DND-41 (cell line): Measurements from ENCODE around the gene PTCHD1.

Experiments used
- ATAC-seq: fragments of 200-7000 bp; cut with Tn5 transposase; 3 replicates; pipeline ENCODE4 v1.9.1; 2021; ENCODE audit warnings: low read depth; ENCODE audit not compliant: insufficient read depth
- DNase-seq: peaks from one replicate; pipeline ENCODE4 v3.0.0-alpha.2; 2020
- H2AFZ ChIP-seq: 2 replicates; pipeline ENCODE4 v1.6.0; 2012; ENCODE audit warnings: low read depth, low read length
- H3K27ac ChIP-seq: 2 replicates; pipeline ENCODE4 v1.5.1; 2012; ENCODE audit warnings: low read length, inconsistent platforms
- H3K27me3 ChIP-seq: fragments of 200-600 bp; sonication (generic); 2 replicates; pipeline ENCODE4 v1.6.0; 2012; ENCODE audit warnings: low read length, mild to moderate bottlenecking, inconsistent platforms; ENCODE audit not compliant: insufficient read depth, poor library complexity
- H3K36me3 ChIP-seq: 2 replicates; pipeline ENCODE4 v1.5.1; 2012; ENCODE audit warnings: low read length, inconsistent platforms; ENCODE audit not compliant: insufficient read depth
- H3K4me1 ChIP-seq: 2 replicates; pipeline ENCODE4 v1.5.1; 2012; ENCODE audit warnings: mild to moderate bottlenecking, low read length; ENCODE audit not compliant: insufficient read depth
- H3K4me2 ChIP-seq: 2 replicates; pipeline ENCODE4 v1.6.0; 2012; ENCODE audit warnings: mild to moderate bottlenecking, moderate library complexity, low read length, inconsistent platforms; ENCODE audit not compliant: insufficient read depth
- H3K4me3 ChIP-seq, 2 experiments: fragments of 200-600 bp in 1 of 2; shearing (Covaris generic) in 1 of 2; 2 replicates each; pipeline ENCODE4 v1.5.1; 2012 to 2016; ENCODE audit warnings: inconsistent platforms in 2 of 2, low read length in 2 of 2, mild to moderate bottlenecking in 2 of 2, low read depth in 1 of 2, moderate library complexity in 1 of 2
- H3K79me2 ChIP-seq: 2 replicates; pipeline ENCODE4 v1.6.0; 2012; ENCODE audit warnings: low read length, inconsistent platforms; ENCODE audit not compliant: insufficient read depth
- H3K9ac ChIP-seq: 2 replicates; pipeline ENCODE4 v1.6.0; 2012; ENCODE audit warnings: low read depth, mild to moderate bottlenecking, inconsistent platforms, low read length, moderate library complexity
- H3K9me3 ChIP-seq: 2 replicates; pipeline ENCODE4 v1.5.1; 2012; ENCODE audit warnings: low read length, moderate library complexity, mild to moderate bottlenecking, inconsistent platforms; ENCODE audit not compliant: insufficient read depth, severe bottlenecking
- H4K20me1 ChIP-seq: 2 replicates; pipeline ENCODE4 v1.6.0; 2012; ENCODE audit warnings: low read length; ENCODE audit not compliant: insufficient read depth
- CTCF ChIP-seq: IDR thresholded peaks from 2 replicates; pipeline ENCODE4 v1.5.1; 2012; ENCODE audit warnings: borderline replicate concordance, low read length, moderate library complexity, mild to moderate bottlenecking; ENCODE audit not compliant: poor library complexity, severe bottlenecking; ENCODE audit errors: extremely low read depth
- EZH2 ChIP-seq: IDR thresholded peaks from 3 replicates; pipeline ENCODE4 v1.6.1; 2012; ENCODE audit warnings: borderline replicate concordance, low read depth, mild to moderate bottlenecking, moderate library complexity, low read length, inconsistent platforms; ENCODE audit not compliant: severe bottlenecking

The PTCHD1 gene

GRCh38 chrX:23369027-23369426, 34.4 kb downstream of the PTCHD1 start:
- ATAC-seq (no peak), DNase-seq (no peak)
- H3K79me2 ChIP-seq, result no peaks in the 10 kb centered on the region
- H3K4me3 ChIP-seq, result no peak overlapping the region
- no peaks in the 10 kb centered on the region for H3K9me3 ChIP-seq
- no peaks in the 10 kb centered on the region for H3K4me1 ChIP-seq
- no peaks in the 10 kb centered on the region for H4K20me1 ChIP-seq
- no peaks in the 10 kb centered on the region for H3K36me3 ChIP-seq
- TF ChIP-seq CTCF, result no peak
- TF ChIP-seq EZH2, result no peak
- no peak overlapping the region for H2AFZ ChIP-seq
- H3K9ac ChIP-seq, result no peak overlapping the region
- H3K27ac ChIP-seq, result no peak overlapping the region
- peaks cover 5% of the 10 kb centered on the region for H3K27me3 ChIP-seq
- no peak overlapping the region for H3K4me2 ChIP-seq

GRCh38 chrX:23372220-23372902, 37.7 kb downstream of the PTCHD1 start:
- H4K20me1 ChIP-seq, result no peaks in the 10 kb centered on the region
- no peaks in the 10 kb centered on the region for H3K9me3 ChIP-seq
- H3K9ac ChIP-seq, result no peak overlapping the region
- no peak for DNase-seq
- H3K79me2 ChIP-seq, result no peaks in the 10 kb centered on the region
- H3K4me3 ChIP-seq, result no peak overlapping the region
- ATAC-seq, result no peak
- H3K27me3 ChIP-seq, result peaks cover 5% of the 10 kb centered on the region
- H3K36me3 ChIP-seq, result no peaks in the 10 kb centered on the region
- no peak overlapping the region for H2AFZ ChIP-seq
- H3K4me1 ChIP-seq, result no peaks in the 10 kb centered on the region
- no peak overlapping the region for H3K4me2 ChIP-seq
- TF ChIP-seq EZH2 (no peak), CTCF (no peak)
- no peak overlapping the region for H3K27ac ChIP-seq

- H3K27me3 ChIP-seq, result peaks cover 5% of the 10 kb centered on the region
- H3K4me1 ChIP-seq, result no peaks in the 10 kb centered on the region
- no peak for DNase-seq
- H3K79me2 ChIP-seq, result no peaks in the 10 kb centered on the region
- no peak overlapping the region for H3K4me3 ChIP-seq
- H3K9me3 ChIP-seq, result no peaks in the 10 kb centered on the region
- TF ChIP-seq EZH2, result no peak
- H3K36me3 ChIP-seq, result no peaks in the 10 kb centered on the region
- no peaks in the 10 kb centered on the region for H4K20me1 ChIP-seq
- no peak overlapping the region for H3K27ac ChIP-seq
- no peak overlapping the region for H3K4me2 ChIP-seq
- H2AFZ ChIP-seq, result no peak overlapping the region
- no peak for ATAC-seq
- no peak overlapping the region for H3K9ac ChIP-seq
These were observed 38.6 kb downstream of the PTCHD1 start for GRCh38 chrX:23373129-23373804.

- Histone ChIP-seq H3K4me3 (no peak overlapping the region), H3K9me3 (no peaks in the 10 kb centered on the region), H2AFZ (no peak overlapping the region), H4K20me1 (no peaks in the 10 kb centered on the region), H3K36me3 (no peaks in the 10 kb centered on the region), H3K9ac (no peak overlapping the region), H3K27ac (no peak overlapping the region), H3K79me2 (no peaks in the 10 kb centered on the region), H3K27me3 (peaks cover 2% of the 10 kb centered on the region), H3K4me2 (no peak overlapping the region), H3K4me1 (no peaks in the 10 kb centered on the region)
- DNase-seq (no peak), ATAC-seq (no peak)
- no peak for TF ChIP-seq CTCF
- no peak for TF ChIP-seq EZH2
These were observed 39.6 kb downstream of the PTCHD1 start for GRCh38 chrX:23374291-23374690.
